ENCODE results near the gene FLT1.

FLT1 gene

DNA sequence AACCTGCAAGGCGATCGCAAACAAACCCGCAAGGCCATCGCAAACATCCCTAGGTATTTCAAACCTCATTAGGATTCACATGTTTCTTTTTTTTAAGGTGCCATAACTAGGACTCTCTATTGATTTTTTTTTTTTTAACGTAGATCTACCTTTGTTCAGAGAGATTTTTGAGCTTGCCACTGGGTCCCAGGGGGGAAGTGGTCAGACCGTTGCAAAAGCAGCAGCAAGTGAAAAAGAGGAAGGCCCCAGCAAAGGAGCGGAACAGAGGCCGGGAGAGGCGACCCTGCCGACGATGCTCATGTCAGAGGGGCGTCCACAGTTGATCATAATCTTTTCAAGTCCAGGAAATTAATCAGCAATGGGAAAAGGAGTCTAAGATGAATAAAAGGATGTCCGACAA lies 32.7 kb upstream of the FLT1 start:
- Histone ChIP-seq H3K79me2 (ENCODE audit: insufficient read depth, low read length) (no peaks in the 10 kb centered on the region), H3K27me3 (ENCODE audit: insufficient read depth, low read length) (no peaks in the 10 kb centered on the region; the same call in 1 of the 2 replicates), H3K9me3 (ENCODE audit: low read length) (no peaks in the 10 kb centered on the region), H3K36me3 (ENCODE audit: insufficient read depth, low read length) (no peaks in the 10 kb centered on the region), H2AFZ (ENCODE audit: low read length) (no peak overlapping the region), H3F3A (ENCODE audit: insufficient read depth, low read length) (no peaks in the 10 kb centered on the region), H3K9me2 (ENCODE audit: low read depth, low read length) (no peaks in the 10 kb centered on the region), H4K20me1 (ENCODE audit: insufficient read depth, low read length) (no peaks in the 10 kb centered on the region), H3K9ac (ENCODE audit: low read length) (no peak overlapping the region), H3K27ac (ENCODE audit: low read depth, low read length, poor library complexity, severe bottlenecking) (no peak overlapping the region), H3K4me2 (ENCODE audit: low read length) (no peak overlapping the region), H3K4me3 (ENCODE audit: low read depth, low read length, poor library complexity, severe bottlenecking) (no peak overlapping the region), H3K4me1 (ENCODE audit: insufficient read depth, low read length, severe bottlenecking) (no peaks in the 10 kb centered on the region)
- TF ChIP-seq, protein P1, sequence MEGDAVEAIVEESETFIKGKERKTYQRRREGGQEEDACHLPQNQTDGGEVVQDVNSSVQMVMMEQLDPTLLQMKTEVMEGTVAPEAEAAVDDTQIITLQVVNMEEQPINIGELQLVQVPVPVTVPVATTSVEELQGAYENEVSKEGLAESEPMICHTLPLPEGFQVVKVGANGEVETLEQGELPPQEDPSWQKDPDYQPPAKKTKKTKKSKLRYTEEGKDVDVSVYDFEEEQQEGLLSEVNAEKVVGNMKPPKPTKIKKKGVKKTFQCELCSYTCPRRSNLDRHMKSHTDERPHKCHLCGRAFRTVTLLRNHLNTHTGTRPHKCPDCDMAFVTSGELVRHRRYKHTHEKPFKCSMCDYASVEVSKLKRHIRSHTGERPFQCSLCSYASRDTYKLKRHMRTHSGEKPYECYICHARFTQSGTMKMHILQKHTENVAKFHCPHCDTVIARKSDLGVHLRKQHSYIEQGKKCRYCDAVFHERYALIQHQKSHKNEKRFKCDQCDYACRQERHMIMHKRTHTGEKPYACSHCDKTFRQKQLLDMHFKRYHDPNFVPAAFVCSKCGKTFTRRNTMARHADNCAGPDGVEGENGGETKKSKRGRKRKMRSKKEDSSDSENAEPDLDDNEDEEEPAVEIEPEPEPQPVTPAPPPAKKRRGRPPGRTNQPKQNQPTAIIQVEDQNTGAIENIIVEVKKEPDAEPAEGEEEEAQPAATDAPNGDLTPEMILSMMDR (IDR thresholded peaks at IDR 0.05; ENCODE audit: low read length), result no peak
- TF ChIP-seq EZH2 (IDR thresholded peaks at IDR 0.05; ENCODE audit: borderline replicate concordance, low read length), result no peak

DNA sequence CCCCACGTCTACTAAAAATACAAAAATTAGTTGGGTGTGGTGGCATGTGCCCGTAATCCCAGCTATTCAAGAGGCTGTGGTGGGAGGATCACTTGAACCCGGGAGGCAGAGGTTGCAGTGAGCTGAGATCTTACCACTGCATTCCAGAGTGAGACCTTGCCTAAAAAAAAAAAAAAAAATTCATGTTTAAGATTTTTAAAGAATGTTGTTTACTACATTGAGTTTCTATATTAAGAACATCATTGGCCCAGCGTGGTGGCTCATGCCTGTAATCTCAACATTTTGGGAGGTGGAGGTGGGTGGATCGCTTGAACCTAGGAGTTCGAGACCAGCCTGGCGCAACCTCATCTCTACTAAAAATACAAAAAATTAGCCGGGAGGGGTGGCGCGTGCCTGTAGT lies 31.9 kb upstream of the FLT1 start:
- Histone ChIP-seq H2AFZ (ENCODE audit: low read length) (no peak overlapping the region), H3F3A (ENCODE audit: insufficient read depth, low read length) (no peaks in the 10 kb centered on the region), H4K20me1 (ENCODE audit: insufficient read depth, low read length) (no peaks in the 10 kb centered on the region), H3K27ac (ENCODE audit: low read depth, low read length, poor library complexity, severe bottlenecking) (no peak overlapping the region), H3K9me3 (ENCODE audit: low read length) (no peaks in the 10 kb centered on the region), H3K27me3 (ENCODE audit: insufficient read depth, low read length) (no peaks in the 10 kb centered on the region; the same call in 1 of the 2 replicates), H3K4me3 (ENCODE audit: low read depth, low read length, poor library complexity, severe bottlenecking) (no peak overlapping the region), H3K9ac (ENCODE audit: low read length) (no peak overlapping the region), H3K4me2 (ENCODE audit: low read length) (no peak overlapping the region), H3K9me2 (ENCODE audit: low read depth, low read length) (no peaks in the 10 kb centered on the region), H3K36me3 (ENCODE audit: insufficient read depth, low read length) (no peaks in the 10 kb centered on the region), H3K4me1 (ENCODE audit: insufficient read depth, low read length, severe bottlenecking) (no peaks in the 10 kb centered on the region), H3K79me2 (ENCODE audit: insufficient read depth, low read length) (no peaks in the 10 kb centered on the region)
- TF ChIP-seq, protein P1 (IDR thresholded peaks at IDR 0.05; ENCODE audit: low read length), result no peak
- no peak for TF ChIP-seq EZH2 (IDR thresholded peaks at IDR 0.05; ENCODE audit: borderline replicate concordance, low read length)

DNA sequence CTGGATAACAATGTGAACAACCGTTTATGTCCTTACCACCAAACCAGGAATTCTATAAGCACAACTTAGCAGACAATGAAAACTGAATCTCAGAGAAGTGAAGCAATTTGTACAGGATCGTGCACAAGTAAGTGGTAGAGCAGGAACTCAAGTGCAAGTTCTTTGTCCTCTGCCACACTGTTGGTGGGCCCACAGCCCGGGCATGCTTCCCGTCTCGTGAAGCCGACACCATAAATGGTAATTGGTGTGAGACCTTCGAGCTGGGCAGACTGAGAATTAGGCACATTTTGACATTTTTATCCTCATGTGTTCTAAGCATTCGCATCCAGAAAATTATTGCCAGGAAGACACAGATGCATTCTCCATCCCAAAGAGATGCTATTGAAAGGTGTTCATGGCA lies 27.9 kb upstream of the FLT1 start:
- Histone ChIP-seq H3K9ac (ENCODE audit: low read length) (no peak overlapping the region), H3K9me3 (ENCODE audit: low read length) (no peaks in the 10 kb centered on the region), H3K4me1 (ENCODE audit: insufficient read depth, low read length, severe bottlenecking) (no peaks in the 10 kb centered on the region), H3K27me3 (ENCODE audit: insufficient read depth, low read length) (no peaks in the 10 kb centered on the region; the same call in 1 of the 2 replicates), H3K79me2 (ENCODE audit: insufficient read depth, low read length) (no peaks in the 10 kb centered on the region), H3K27ac (ENCODE audit: low read depth, low read length, poor library complexity, severe bottlenecking) (no peak overlapping the region), H2AFZ (ENCODE audit: low read length) (no peak overlapping the region), H3F3A (ENCODE audit: insufficient read depth, low read length) (no peaks in the 10 kb centered on the region), H3K4me2 (ENCODE audit: low read length) (no peak overlapping the region), H3K4me3 (ENCODE audit: low read depth, low read length, poor library complexity, severe bottlenecking) (no peak overlapping the region), H4K20me1 (ENCODE audit: insufficient read depth, low read length) (no peaks in the 10 kb centered on the region), H3K36me3 (ENCODE audit: insufficient read depth, low read length) (no peaks in the 10 kb centered on the region), H3K9me2 (ENCODE audit: low read depth, low read length) (no peaks in the 10 kb centered on the region)
- TF ChIP-seq, protein P1 (IDR thresholded peaks at IDR 0.05; ENCODE audit: low read length), result no peak
- no peak for TF ChIP-seq EZH2 (IDR thresholded peaks at IDR 0.05; ENCODE audit: borderline replicate concordance, low read length)

All from OCI-LY1 (cell line).